BE2C (cell line): ENCODE results near the gene AUP1.

Source experiments
- DNase-seq: peaks from one replicate; pipeline ENCODE4 v3.0.0-alpha.2; 2020
- H3K27me3 ChIP-seq: fragments of 250-450 bp; sonication (Bioruptor Pico); 2 replicates; pipeline ENCODE4 v1.5.1; 2020; ENCODE audit warnings: mild to moderate bottlenecking
- H3K36me3 ChIP-seq: fragments of 250-450 bp; sonication (Bioruptor Pico); 2 replicates; pipeline ENCODE4 v1.5.1; 2020; ENCODE audit warnings: mild to moderate bottlenecking
- H3K4me1 ChIP-seq: fragments of 250-450 bp; sonication (Bioruptor Pico); 2 replicates; pipeline ENCODE4 v1.5.1; 2020
- H3K4me3 ChIP-seq: 2 replicates; pipeline ENCODE4 v1.5.1; 2011; ENCODE audit warnings: low read depth, low read length
- H3K9me3 ChIP-seq: fragments of 250-450 bp; sonication (Bioruptor Pico); 2 replicates; pipeline ENCODE4 v1.5.1; 2020
- TF ChIP-seq, protein P1 (sequence below): IDR thresholded peaks from 2 replicates; pipeline ENCODE4 v1.5.1; 2012; ENCODE audit warnings: mild to moderate bottlenecking, low read depth, low read length

AUP1 gene

DNA sequence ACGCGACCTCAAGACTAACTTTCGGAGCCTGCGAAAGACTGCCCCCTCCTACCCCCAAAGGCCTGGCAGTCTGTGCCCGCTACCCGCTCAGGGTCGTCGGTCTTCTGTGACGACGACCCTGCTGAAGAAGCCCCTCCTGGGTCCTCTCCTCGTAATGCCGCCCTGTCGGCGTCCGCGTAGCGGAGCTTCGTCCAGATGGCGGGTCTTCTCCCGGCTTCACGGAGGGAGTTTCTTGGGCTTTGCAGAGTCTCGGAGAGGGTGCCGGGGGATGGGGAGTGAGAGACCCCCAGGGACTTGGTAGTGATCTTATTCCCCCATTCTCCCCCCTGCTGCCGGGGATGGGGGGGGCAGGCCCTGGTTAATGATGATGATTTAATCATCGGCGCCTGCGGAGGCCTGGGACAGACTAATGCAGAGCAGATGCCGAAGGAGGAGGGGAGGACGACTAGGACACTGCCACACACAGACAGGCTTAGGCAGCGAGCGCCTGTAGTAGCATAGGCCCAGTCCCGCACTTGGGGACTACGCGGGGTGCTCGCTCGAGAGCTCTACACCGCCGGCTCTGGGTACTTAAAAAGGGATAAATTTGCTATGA, 21.5 kb downstream of the AUP1 start:
- H3K27me3 ChIP-seq: no peaks in the 10 kb centered on the region
- DNase-seq: peak; percentile 91

DNA sequence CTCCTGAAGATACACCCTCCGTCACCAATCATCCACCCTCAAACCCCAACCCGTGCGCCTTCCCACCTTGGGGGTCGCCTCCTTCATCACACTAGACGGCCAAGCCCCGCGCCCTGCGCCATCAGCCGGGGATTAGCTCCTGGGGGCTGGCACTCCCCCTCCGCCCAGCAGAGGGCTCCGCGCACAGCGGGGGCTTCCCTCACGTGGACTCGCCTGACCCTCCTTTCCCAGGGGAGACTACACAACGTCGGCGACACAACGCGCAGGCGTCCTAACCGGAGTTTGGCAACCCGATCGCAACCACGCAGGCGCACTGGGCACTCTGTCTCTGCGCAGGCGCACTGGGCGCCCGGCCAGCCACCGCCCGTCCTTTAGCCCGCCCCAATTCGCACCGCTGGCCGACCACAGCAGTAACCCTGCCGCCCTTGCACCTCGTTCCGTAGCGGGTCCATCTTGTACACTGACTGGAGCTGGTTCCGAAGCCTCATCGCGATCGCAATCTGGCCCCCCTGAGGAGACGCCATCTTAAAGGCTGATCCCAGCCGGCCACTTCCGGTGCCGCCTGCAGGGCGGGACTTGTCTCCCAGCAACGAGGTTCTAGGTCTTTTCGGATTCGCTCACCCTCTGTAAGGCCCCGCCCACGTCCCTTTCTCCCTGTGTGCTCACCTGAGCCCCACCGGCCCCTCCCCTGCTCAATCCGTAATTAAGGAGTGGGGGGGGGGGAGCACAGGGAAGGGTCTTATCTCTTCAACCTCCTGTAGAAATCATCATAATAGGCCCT, 22.2 kb downstream of the AUP1 start, which contains the start of gene PCGF1:
TSS of gene PCGF1 (minus strand) at position 551 of the 781 bp plus-strand sequence. CDS start at position 524, 27 bp downstream.
- H3K27me3 ChIP-seq: no peaks in the 10 kb centered on the region
- DNase-seq: peak; percentile 95
- peaks cover 6% of the 10 kb centered on the region for H3K4me1 ChIP-seq
- peak within 1 kb of the TSS; percentile 75 for H3K4me3 ChIP-seq
- TF ChIP-seq, protein P1, sequence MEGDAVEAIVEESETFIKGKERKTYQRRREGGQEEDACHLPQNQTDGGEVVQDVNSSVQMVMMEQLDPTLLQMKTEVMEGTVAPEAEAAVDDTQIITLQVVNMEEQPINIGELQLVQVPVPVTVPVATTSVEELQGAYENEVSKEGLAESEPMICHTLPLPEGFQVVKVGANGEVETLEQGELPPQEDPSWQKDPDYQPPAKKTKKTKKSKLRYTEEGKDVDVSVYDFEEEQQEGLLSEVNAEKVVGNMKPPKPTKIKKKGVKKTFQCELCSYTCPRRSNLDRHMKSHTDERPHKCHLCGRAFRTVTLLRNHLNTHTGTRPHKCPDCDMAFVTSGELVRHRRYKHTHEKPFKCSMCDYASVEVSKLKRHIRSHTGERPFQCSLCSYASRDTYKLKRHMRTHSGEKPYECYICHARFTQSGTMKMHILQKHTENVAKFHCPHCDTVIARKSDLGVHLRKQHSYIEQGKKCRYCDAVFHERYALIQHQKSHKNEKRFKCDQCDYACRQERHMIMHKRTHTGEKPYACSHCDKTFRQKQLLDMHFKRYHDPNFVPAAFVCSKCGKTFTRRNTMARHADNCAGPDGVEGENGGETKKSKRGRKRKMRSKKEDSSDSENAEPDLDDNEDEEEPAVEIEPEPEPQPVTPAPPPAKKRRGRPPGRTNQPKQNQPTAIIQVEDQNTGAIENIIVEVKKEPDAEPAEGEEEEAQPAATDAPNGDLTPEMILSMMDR: peak; percentile 61
- H3K36me3 ChIP-seq: peaks cover 26% of the 10 kb centered on the region
- no peaks in the 10 kb centered on the region for H3K9me3 ChIP-seq

More for the DNA sequence above, 21.5 kb downstream of the AUP1 start:
- Histone ChIP-seq H3K9me3 (no peaks in the 10 kb centered on the region), H3K4me1 (peaks cover 11% of the 10 kb centered on the region), H3K4me3 (peak overlapping the region; percentile 75), H3K36me3 (peaks cover 26% of the 10 kb centered on the region)
- TF ChIP-seq, protein P1: no peak

DNA sequence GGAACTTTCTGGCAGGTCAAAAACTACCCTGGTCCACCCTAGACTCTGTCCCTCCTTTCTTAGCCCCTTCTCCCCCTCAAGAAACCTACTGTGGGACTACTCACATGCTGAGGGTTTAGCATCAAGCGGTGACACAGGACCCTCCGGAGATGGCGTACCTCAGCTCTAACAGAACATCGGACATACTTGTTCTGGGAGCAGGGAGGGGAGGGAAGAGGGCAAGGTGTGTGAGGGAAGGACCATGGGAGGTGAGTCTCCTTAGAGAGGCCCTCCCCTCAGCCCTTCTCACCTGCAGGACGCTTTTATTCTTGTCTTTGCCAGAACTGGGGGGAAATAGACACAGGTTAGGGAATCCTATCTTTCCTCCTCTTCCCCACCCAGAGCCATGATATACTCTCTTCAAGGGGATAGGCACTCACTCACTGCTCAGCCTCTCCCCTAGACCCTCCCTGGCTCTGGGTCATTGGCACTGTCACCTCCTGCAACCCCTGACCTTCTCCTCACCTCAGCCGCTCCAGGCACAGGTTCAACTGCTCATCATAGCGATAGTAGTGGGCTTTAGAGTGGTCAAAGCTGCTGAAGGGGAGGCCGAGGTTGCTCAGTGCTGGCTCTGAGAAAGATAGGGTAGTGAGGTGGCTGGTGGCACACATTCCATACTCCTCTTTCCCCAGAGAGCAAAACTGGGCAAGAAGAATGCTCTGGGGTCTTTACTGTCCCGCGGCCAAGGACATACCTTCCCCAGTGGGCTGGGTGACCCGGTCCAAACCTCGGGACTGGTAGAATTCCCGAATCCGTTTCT, 23.9 kb downstream of the AUP1 start:
- H3K36me3 ChIP-seq: peaks cover 26% of the 10 kb centered on the region
- TF ChIP-seq, protein P1: no peak
- H3K4me3 ChIP-seq: peak overlapping the region; percentile 75
- no peaks in the 10 kb centered on the region for H3K9me3 ChIP-seq
- DNase-seq: no peak
- no peaks in the 10 kb centered on the region for H3K27me3 ChIP-seq
- peaks cover 9% of the 10 kb centered on the region for H3K4me1 ChIP-seq

DNA sequence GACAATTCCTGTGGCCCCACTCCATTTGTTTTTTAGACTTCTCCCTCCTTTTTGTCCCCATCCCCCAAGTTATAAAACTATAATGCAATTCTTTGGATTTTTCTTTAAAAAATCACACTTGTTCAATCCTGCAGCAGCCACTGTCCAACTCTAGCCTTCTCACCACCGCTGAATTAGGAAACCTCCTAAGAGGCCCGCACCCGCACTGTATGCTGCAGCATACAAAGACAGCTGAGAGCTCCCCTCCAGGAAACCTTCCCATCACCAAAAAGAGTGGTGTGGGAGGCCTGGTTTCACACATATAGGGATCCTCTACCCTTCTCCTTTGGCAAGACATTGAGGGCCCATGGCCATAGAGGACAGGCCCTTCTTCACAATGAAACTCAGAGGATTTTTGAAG, 24.9 kb downstream of the AUP1 start:
- no peak overlapping the region for H3K4me3 ChIP-seq
- TF ChIP-seq, protein P1: no peak
- no peak for DNase-seq
- H3K27me3 ChIP-seq: no peaks in the 10 kb centered on the region
- no peaks in the 10 kb centered on the region for H3K9me3 ChIP-seq
- peaks cover 11% of the 10 kb centered on the region for H3K4me1 ChIP-seq
- peaks cover 26% of the 10 kb centered on the region for H3K36me3 ChIP-seq

DNA sequence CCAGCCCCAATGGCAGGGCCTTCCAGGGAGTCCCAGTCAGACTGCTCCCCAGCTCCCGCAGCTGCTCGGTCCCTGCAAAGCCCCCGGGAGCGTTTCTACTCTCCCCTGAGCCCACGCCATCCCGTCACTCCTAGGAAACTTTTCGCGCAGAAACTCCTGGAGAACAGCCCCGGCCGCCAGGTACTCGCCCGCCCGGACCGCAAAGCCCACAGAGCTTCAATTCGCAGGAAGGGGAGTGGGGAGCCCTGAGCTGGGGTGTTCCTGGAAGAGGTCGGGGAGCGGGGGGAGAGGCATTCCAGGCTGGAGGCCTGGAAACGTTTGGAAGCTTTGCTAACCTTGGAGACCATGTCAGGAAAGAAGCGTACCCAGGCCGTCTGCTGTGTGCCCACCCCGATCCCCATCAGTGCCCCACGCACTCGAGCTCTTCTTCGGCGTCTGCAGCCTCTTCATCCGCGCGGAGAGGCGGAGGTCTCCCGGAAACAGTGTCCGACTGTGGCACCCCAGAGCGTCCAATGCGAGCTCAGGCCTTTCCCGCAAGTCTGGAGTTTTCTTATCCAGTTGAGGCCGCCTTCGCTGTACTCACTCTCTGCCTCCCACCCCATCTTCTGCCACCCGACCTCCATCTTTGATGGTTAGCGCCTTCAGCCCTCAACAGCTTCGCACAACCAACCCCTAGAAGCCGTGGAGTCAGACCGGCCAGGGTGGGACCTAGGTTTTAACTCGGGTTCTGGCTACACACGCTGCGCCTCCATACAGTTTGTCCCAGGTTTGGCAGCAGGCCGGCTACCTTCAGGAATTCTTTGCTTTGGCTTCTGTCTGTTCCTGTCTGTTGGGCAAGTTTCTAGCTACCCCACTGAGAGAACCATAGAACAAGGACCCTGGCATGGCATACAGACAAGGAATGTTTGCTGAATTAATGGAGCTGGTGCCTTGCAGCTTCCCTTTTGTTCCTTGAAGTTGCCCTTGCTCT, 25.7 kb downstream of the AUP1 start:
- H3K4me3 ChIP-seq: no peak overlapping the region
- H3K4me1 ChIP-seq: peaks cover 10% of the 10 kb centered on the region
- no peak for DNase-seq
- H3K27me3 ChIP-seq: no peaks in the 10 kb centered on the region
- peaks cover 26% of the 10 kb centered on the region for H3K36me3 ChIP-seq
- H3K9me3 ChIP-seq: no peaks in the 10 kb centered on the region
- TF ChIP-seq, protein P1: no peak
